WI38 (cell line): Measurements from ENCODE around the gene OBSCN.

Experiments used
- H3K4me3 ChIP-seq: 2 replicates; pipeline ENCODE4 v1.5.1; 2011; ENCODE audit warnings: low read depth, mild to moderate bottlenecking, control low read depth, low read length
- TF ChIP-seq, protein P1 (sequence below): IDR thresholded peaks from 2 replicates; pipeline ENCODE4 v1.5.1; 2012; ENCODE audit warnings: low read depth, mild to moderate bottlenecking, control low read depth, low read length

The OBSCN gene

GRCh38 chr1:228411548-228412430, 203.9 kb downstream of the OBSCN start:
- TF ChIP-seq, protein P1, sequence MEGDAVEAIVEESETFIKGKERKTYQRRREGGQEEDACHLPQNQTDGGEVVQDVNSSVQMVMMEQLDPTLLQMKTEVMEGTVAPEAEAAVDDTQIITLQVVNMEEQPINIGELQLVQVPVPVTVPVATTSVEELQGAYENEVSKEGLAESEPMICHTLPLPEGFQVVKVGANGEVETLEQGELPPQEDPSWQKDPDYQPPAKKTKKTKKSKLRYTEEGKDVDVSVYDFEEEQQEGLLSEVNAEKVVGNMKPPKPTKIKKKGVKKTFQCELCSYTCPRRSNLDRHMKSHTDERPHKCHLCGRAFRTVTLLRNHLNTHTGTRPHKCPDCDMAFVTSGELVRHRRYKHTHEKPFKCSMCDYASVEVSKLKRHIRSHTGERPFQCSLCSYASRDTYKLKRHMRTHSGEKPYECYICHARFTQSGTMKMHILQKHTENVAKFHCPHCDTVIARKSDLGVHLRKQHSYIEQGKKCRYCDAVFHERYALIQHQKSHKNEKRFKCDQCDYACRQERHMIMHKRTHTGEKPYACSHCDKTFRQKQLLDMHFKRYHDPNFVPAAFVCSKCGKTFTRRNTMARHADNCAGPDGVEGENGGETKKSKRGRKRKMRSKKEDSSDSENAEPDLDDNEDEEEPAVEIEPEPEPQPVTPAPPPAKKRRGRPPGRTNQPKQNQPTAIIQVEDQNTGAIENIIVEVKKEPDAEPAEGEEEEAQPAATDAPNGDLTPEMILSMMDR: no peak
- no peak overlapping the region for H3K4me3 ChIP-seq

DNA sequence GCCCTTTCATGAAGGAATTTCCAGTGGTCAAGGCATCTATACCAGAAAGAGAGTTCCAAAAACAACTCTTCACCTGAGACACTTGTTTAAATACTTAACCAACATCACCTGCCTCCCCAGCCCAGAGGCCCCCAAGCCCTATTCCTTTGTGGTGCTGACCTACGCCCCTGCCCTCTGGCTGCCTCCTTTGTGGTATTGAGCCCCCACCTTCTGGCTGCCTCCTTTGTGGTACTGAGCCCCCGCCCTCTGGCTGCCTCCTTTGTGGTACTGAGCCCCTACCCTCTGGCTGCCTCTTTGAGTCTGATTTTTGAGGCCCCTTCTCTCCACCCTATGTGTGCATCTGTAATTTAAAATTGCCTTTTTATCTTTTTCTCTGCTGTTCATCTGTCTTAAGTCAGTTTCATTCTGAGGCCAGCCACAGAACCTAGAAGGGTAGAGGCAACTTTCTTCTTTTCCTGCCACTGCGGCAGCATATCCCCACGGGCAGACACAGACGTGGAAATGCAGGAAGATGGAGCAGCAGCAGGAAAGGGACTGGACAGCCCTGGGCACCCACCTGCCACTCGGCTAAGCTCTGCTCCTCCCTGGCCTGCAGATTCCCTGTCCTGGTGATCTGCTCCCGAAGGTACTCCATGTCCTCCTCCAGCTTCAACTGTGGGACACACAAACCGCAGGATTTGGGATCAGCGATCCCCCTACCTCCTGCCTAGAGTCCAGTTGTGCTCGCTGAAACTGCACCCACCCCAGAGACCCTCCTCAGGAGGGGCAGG, 205.6 kb downstream of the OBSCN start:
- TF ChIP-seq, protein P1: no peak
- H3K4me3 ChIP-seq: no peak overlapping the region

- TF ChIP-seq, protein P1: no peak
Observed at GRCh38 chr1:228414511-228415211, 206.8 kb downstream of the OBSCN start.

GRCh38 chr1:228415221-228415620, 207.4 kb downstream of the OBSCN start:
- TF ChIP-seq, protein P1: no peak

More at GRCh38 chr1:228414511-228415211, 206.8 kb downstream of the OBSCN start:
- no peak overlapping the region for H3K4me3 ChIP-seq

DNA sequence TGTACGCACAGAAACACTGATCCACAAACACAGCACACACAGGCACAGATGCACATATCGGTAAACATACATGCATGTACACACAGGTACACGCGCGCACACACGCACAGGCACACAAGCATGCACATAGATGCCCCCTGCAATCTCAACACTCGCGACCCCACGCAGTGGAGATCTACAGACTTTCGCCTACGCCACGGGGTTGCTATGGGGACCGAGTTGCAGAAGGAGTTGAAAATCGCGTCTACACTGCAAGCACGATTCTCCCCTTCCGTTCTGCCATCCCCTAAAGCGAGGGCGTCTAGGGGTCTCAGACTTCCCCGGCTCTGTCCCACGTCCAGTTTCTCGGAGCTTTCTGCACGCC, 208.0 kb downstream of the OBSCN start:
- no peak overlapping the region; the same call in 1 of the 2 replicates for H3K4me3 ChIP-seq
- TF ChIP-seq, protein P1: no peak

More at GRCh38 chr1:228415221-228415620, 207.4 kb downstream of the OBSCN start:
- no peak overlapping the region for H3K4me3 ChIP-seq

DNA sequence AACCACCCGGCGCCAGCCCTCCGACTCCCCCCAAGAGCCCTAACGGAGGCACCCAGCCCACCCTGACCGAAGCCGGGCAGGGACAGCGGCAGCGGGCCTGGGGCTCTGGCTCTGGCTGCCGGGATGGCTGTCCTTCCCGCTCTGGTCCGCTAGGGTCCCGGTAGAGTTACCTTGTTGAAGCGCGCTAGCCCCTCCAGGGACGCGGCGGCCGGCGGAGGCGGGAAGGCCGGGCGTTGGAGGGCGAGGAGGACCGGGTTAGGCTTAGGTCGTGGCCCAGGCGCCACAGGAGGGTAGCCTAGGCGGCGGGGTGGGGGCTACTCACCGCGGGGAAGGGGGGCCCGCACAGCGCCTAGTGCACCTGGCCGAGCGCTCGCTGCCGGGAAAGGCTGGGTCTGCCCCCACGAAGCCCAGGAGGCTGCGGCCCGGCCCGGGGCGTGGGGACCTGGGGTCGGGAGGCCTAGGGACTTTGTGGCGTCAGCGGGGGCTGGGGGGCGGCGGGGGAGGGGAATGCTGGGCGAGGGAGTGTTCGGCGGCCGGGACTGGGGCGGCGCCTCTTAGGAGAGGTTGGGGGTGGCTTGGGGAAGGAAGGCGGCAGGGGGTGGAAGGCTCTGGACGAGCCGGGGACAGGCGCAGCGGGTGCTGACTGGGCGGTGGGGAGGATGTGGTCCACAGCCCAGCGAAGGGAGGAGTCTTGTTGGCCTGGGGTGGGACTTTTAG, 208.5 kb downstream of the OBSCN start, which contains the start of gene TRIM17:
TRIM17 (minus strand) TSS at position 645 of the 717 bp plus-strand sequence. CDS start 1,789 bp downstream, outside the sequence.
- H3K4me3 ChIP-seq: peak within 1 kb of the TSS; percentile 22; the same call in 1 of the 2 replicates

More for the DNA sequence above, 208.5 kb downstream of the OBSCN start, which contains the start of gene TRIM17:
- TF ChIP-seq, protein P1: 0 out of 2 replicates have a peak, but pooled peaks have one; percentile 10
